ENCODE data around the gene GABRE.

Gene GABRE

GRCh38 chrX:151970661-151971060 is 3.8 kb downstream of the GABRE start:
- H3K9me3 ChIP-seq (ENCODE audit: control insufficient read depth, insufficient read depth, low read depth, low read length), result peaks cover 18% of the 10 kb centered on the region; the same call in 1 of the 2 replicates
- H3K36me3 ChIP-seq (ENCODE audit: control insufficient read depth, insufficient read depth, low read length), result no peaks in the 10 kb centered on the region
- H3K4me3 ChIP-seq (ENCODE audit: low read depth, low read length), result no peak overlapping the region
- no peak overlapping the region for H3K27ac ChIP-seq (ENCODE audit: low read depth, low read length)
- peaks cover 29% of the 10 kb centered on the region for H3K27me3 ChIP-seq (ENCODE audit: control insufficient read depth, insufficient read depth, low read length)
- H3K4me1 ChIP-seq (ENCODE audit: control insufficient read depth, insufficient read depth, low read length), result peaks cover 19% of the 10 kb centered on the region
- H3K9ac ChIP-seq (ENCODE audit: low read length), result no peak overlapping the region

- peaks cover 18% of the 10 kb centered on the region; the same call in 1 of the 2 replicates for H3K9me3 ChIP-seq (ENCODE audit: control insufficient read depth, insufficient read depth, low read depth, low read length)
- H3K9ac ChIP-seq (ENCODE audit: low read length), result no peak overlapping the region
- no peak overlapping the region for H3K27ac ChIP-seq (ENCODE audit: low read depth, low read length)
- H3K27me3 ChIP-seq (ENCODE audit: control insufficient read depth, insufficient read depth, low read length), result peaks cover 23% of the 10 kb centered on the region
- no peaks in the 10 kb centered on the region for H3K36me3 ChIP-seq (ENCODE audit: control insufficient read depth, insufficient read depth, low read length)
- no peak overlapping the region for H3K4me3 ChIP-seq (ENCODE audit: low read depth, low read length)
- peaks cover 19% of the 10 kb centered on the region for H3K4me1 ChIP-seq (ENCODE audit: control insufficient read depth, insufficient read depth, low read length)
Measured at GRCh38 chrX:151970027-151970426, 4.4 kb downstream of the GABRE start.

- Histone ChIP-seq H3K9me3 (ENCODE audit: control insufficient read depth, insufficient read depth, low read depth, low read length) (peaks cover 27% of the 10 kb centered on the region; the same call in 1 of the 2 replicates), H3K27ac (ENCODE audit: low read depth, low read length) (no peak overlapping the region), H3K9ac (ENCODE audit: low read length) (no peak overlapping the region), H3K27me3 (ENCODE audit: control insufficient read depth, insufficient read depth, low read length) (no peaks in the 10 kb centered on the region), H3K4me1 (ENCODE audit: control insufficient read depth, insufficient read depth, low read length) (no peaks in the 10 kb centered on the region), H3K36me3 (ENCODE audit: control insufficient read depth, insufficient read depth, low read length) (no peaks in the 10 kb centered on the region), H3K4me3 (ENCODE audit: low read depth, low read length) (no peak overlapping the region)
Measured at GRCh38 chrX:151966236-151966635, 8.2 kb downstream of the GABRE start.

GRCh38 chrX:151962034-151962433 is 12.4 kb downstream of the GABRE start:
- Histone ChIP-seq H3K9me3 (ENCODE audit: control insufficient read depth, insufficient read depth, low read depth, low read length) (peaks cover 32% of the 10 kb centered on the region; the same call in 1 of the 2 replicates), H3K9ac (ENCODE audit: low read length) (no peak overlapping the region), H3K36me3 (ENCODE audit: control insufficient read depth, insufficient read depth, low read length) (no peaks in the 10 kb centered on the region), H3K27me3 (ENCODE audit: control insufficient read depth, insufficient read depth, low read length) (no peaks in the 10 kb centered on the region), H3K4me3 (ENCODE audit: low read depth, low read length) (no peak overlapping the region), H3K4me1 (ENCODE audit: control insufficient read depth, insufficient read depth, low read length) (no peaks in the 10 kb centered on the region), H3K27ac (ENCODE audit: low read depth, low read length) (no peak overlapping the region)

- no peaks in the 10 kb centered on the region for H3K4me1 ChIP-seq (ENCODE audit: control insufficient read depth, insufficient read depth, low read length)
- no peaks in the 10 kb centered on the region for H3K36me3 ChIP-seq (ENCODE audit: control insufficient read depth, insufficient read depth, low read length)
- H3K4me3 ChIP-seq (ENCODE audit: low read depth, low read length), result no peak overlapping the region
- no peak overlapping the region for H3K9ac ChIP-seq (ENCODE audit: low read length)
- H3K27me3 ChIP-seq (ENCODE audit: control insufficient read depth, insufficient read depth, low read length), result no peaks in the 10 kb centered on the region; the same call in 1 of the 2 replicates
- H3K27ac ChIP-seq (ENCODE audit: low read depth, low read length), result no peak overlapping the region
- H3K9me3 ChIP-seq (ENCODE audit: control insufficient read depth, insufficient read depth, low read depth, low read length), result peaks cover 35% of the 10 kb centered on the region; the same call in 1 of the 2 replicates
Measured at GRCh38 chrX:151958101-151958500, 16.4 kb downstream of the GABRE start.

- H3K27ac ChIP-seq (ENCODE audit: low read depth, low read length), result no peak overlapping the region
- no peak overlapping the region for H3K9ac ChIP-seq (ENCODE audit: low read length)
- no peak overlapping the region for H3K4me3 ChIP-seq (ENCODE audit: low read depth, low read length)
- H3K4me1 ChIP-seq (ENCODE audit: control insufficient read depth, insufficient read depth, low read length), result no peaks in the 10 kb centered on the region
- H3K27me3 ChIP-seq (ENCODE audit: control insufficient read depth, insufficient read depth, low read length), result no peaks in the 10 kb centered on the region; the same call in 1 of the 2 replicates
- H3K36me3 ChIP-seq (ENCODE audit: control insufficient read depth, insufficient read depth, low read length), result no peaks in the 10 kb centered on the region
- H3K9me3 ChIP-seq (ENCODE audit: control insufficient read depth, insufficient read depth, low read depth, low read length), result peaks cover 20% of the 10 kb centered on the region; the same call in 1 of the 2 replicates
Measured at GRCh38 chrX:151954730-151955129, 19.7 kb downstream of the GABRE start.

GRCh38 chrX:151938172-151938571 is 36.3 kb downstream of the GABRE start:
- H3K4me1 ChIP-seq (ENCODE audit: control insufficient read depth, insufficient read depth, low read length), result no peaks in the 10 kb centered on the region
- H3K27me3 ChIP-seq (ENCODE audit: control insufficient read depth, insufficient read depth, low read length), result no peaks in the 10 kb centered on the region
- H3K9me3 ChIP-seq (ENCODE audit: control insufficient read depth, insufficient read depth, low read depth, low read length), result peaks cover 2% of the 10 kb centered on the region; the same call in 1 of the 2 replicates

GRCh38 chrX:151935358-151935757 is 39.1 kb downstream of the GABRE start:
- Histone ChIP-seq H3K9me3 (ENCODE audit: control insufficient read depth, insufficient read depth, low read depth, low read length) (peaks cover 3% of the 10 kb centered on the region; the same call in 1 of the 2 replicates), H3K9ac (ENCODE audit: low read length) (no peak overlapping the region), H3K27me3 (ENCODE audit: control insufficient read depth, insufficient read depth, low read length) (no peaks in the 10 kb centered on the region), H3K4me1 (ENCODE audit: control insufficient read depth, insufficient read depth, low read length) (no peaks in the 10 kb centered on the region), H3K4me3 (ENCODE audit: low read depth, low read length) (no peak overlapping the region), H3K36me3 (ENCODE audit: control insufficient read depth, insufficient read depth, low read length) (no peaks in the 10 kb centered on the region), H3K27ac (ENCODE audit: low read depth, low read length) (no peak overlapping the region)

More at GRCh38 chrX:151938172-151938571, 36.3 kb downstream of the GABRE start:
- H3K36me3 ChIP-seq (ENCODE audit: control insufficient read depth, insufficient read depth, low read length), result no peaks in the 10 kb centered on the region
- no peak overlapping the region for H3K27ac ChIP-seq (ENCODE audit: low read depth, low read length)
- no peak overlapping the region for H3K9ac ChIP-seq (ENCODE audit: low read length)
- no peak overlapping the region for H3K4me3 ChIP-seq (ENCODE audit: low read depth, low read length)

GRCh38 chrX:151929126-151929525 is 45.4 kb downstream of the GABRE start:
- Histone ChIP-seq H3K36me3 (ENCODE audit: control insufficient read depth, insufficient read depth, low read length) (no peaks in the 10 kb centered on the region), H3K27ac (ENCODE audit: low read depth, low read length) (no peak overlapping the region), H3K9ac (ENCODE audit: low read length) (no peak overlapping the region), H3K27me3 (ENCODE audit: control insufficient read depth, insufficient read depth, low read length) (0 out of 2 replicates have a peak, but pooled peaks cover 2% of the 10 kb centered on the region), H3K4me3 (ENCODE audit: low read depth, low read length) (no peak overlapping the region), H3K9me3 (ENCODE audit: control insufficient read depth, insufficient read depth, low read depth, low read length) (peaks cover 25% of the 10 kb centered on the region; the same call in 1 of the 2 replicates), H3K4me1 (ENCODE audit: control insufficient read depth, insufficient read depth, low read length) (peaks cover 5% of the 10 kb centered on the region)

- Histone ChIP-seq H3K27ac (ENCODE audit: low read depth, low read length) (no peak overlapping the region), H3K4me1 (ENCODE audit: control insufficient read depth, insufficient read depth, low read length) (peaks cover 5% of the 10 kb centered on the region), H3K4me3 (ENCODE audit: low read depth, low read length) (no peak overlapping the region), H3K9ac (ENCODE audit: low read length) (no peak overlapping the region), H3K36me3 (ENCODE audit: control insufficient read depth, insufficient read depth, low read length) (no peaks in the 10 kb centered on the region), H3K27me3 (ENCODE audit: control insufficient read depth, insufficient read depth, low read length) (0 out of 2 replicates have a peak, but pooled peaks cover 2% of the 10 kb centered on the region), H3K9me3 (ENCODE audit: control insufficient read depth, insufficient read depth, low read depth, low read length) (peaks cover 49% of the 10 kb centered on the region; the same call in 1 of the 2 replicates)
Measured at GRCh38 chrX:151923648-151924047, 50.8 kb downstream of the GABRE start.

GRCh38 chrX:151922692-151923091 is 51.8 kb downstream of the GABRE start:
- H3K4me1 ChIP-seq (ENCODE audit: control insufficient read depth, insufficient read depth, low read length), result peaks cover 2% of the 10 kb centered on the region
- H3K36me3 ChIP-seq (ENCODE audit: control insufficient read depth, insufficient read depth, low read length), result no peaks in the 10 kb centered on the region
- H3K27me3 ChIP-seq (ENCODE audit: control insufficient read depth, insufficient read depth, low read length), result 0 out of 2 replicates have a peak, but pooled peaks cover under 1% of the 10 kb centered on the region

More at GRCh38 chrX:151922692-151923091, 51.8 kb downstream of the GABRE start:
- Histone ChIP-seq H3K9me3 (ENCODE audit: control insufficient read depth, insufficient read depth, low read depth, low read length) (peaks cover 46% of the 10 kb centered on the region; the same call in 1 of the 2 replicates), H3K4me3 (ENCODE audit: low read depth, low read length) (no peak overlapping the region), H3K27ac (ENCODE audit: low read depth, low read length) (no peak overlapping the region), H3K9ac (ENCODE audit: low read length) (no peak overlapping the region)
